OCI-LY3 (cell line): ENCODE measurements around the gene CUTC.

ENCODE experiments used
- CTCF ChIP-seq: fragments of 200-600, 300-600 bp; sonication (generic); IDR thresholded peaks from 2 replicates; pipeline ENCODE4 v1.5.1; 2014; ENCODE audit warnings: antibody characterized with exemption, low read length, low read depth
- EZH2phosphoT487 ChIP-seq: fragments of 200-600 bp; shearing (Covaris generic); IDR thresholded peaks from 2 replicates; pipeline ENCODE4 v1.6.1; 2018; ENCODE audit warnings: antibody characterized with exemption, mixed run types, low read depth

DNA sequence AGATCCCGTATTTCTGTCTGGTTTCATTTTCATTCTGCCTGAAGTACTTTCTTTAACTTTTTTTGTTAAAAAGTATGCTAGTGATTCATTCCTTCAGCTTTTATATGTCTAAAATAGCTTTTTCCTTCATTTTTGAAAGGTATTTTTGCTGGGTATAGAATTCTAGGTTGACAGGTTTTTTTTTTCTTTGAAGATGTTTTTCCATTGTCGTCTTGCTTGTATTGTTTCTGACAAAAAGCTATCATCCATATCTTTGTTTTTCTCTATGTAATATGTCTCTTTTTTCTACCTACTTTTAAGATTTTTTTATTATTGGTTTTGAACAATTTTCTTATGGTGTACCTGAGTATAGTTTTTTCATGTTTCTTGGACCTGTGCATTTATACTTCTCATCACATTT, 8.2 kb downstream of the CUTC start:
- TF ChIP-seq CTCF (no peak), EZH2phosphoT487 (no peak)
